ENCODE results near the gene STXBP6. TPM values are rescaled to one million over a fixed set of nuclear protein-coding genes. Genes with fewer than 3 reads are reported as not detected.

The STXBP6 gene
- total RNA-seq, 4 donors from 2014 or later, result 2.6 to 5.5 (median 4.4) TPM

DNA sequence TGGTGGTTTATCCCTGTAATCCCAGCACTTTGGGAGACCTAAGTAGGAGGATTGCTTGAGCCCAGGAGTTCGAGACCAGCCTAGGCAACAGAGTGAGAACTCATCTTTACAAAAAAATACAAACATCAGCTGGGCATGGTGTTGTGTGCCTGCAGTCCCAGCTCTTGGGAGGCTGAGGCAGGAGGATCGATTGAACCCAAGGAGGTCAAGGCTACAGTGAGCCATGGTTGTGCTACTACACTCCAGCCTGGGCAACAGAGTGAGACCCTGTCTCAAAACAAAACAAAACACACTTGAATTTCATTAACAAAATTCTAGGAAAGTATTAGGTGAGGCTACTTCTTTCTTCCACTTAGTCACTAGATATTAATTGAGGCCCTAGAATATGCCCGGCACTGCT is 77.1 kb downstream of the STXBP6 start:
- intact Hi-C loops (cut with DNase I; ENCODE audit: low total_unique reads), result no loop called here
- no peaks in the 10 kb centered on the region for H3K27me3 ChIP-seq
- peaks cover 0 to 3% of the 10 kb centered on the region in 2 donors for H3K4me1 ChIP-seq
- in situ Hi-C loops (cut with MboI; ENCODE audit: low sequenced_read_pairs in 4 of 4), result no loop called here
- no peak overlapping the region for H3K27ac ChIP-seq
- no peak for DNase-seq
- H3K9me3 ChIP-seq, result no peaks in the 10 kb centered on the region
- H3K4me3 ChIP-seq, result no peak overlapping the region
- no peaks in the 10 kb centered on the region for H3K36me3 ChIP-seq
- no peak for ATAC-seq
- TF ChIP-seq, protein P1, sequence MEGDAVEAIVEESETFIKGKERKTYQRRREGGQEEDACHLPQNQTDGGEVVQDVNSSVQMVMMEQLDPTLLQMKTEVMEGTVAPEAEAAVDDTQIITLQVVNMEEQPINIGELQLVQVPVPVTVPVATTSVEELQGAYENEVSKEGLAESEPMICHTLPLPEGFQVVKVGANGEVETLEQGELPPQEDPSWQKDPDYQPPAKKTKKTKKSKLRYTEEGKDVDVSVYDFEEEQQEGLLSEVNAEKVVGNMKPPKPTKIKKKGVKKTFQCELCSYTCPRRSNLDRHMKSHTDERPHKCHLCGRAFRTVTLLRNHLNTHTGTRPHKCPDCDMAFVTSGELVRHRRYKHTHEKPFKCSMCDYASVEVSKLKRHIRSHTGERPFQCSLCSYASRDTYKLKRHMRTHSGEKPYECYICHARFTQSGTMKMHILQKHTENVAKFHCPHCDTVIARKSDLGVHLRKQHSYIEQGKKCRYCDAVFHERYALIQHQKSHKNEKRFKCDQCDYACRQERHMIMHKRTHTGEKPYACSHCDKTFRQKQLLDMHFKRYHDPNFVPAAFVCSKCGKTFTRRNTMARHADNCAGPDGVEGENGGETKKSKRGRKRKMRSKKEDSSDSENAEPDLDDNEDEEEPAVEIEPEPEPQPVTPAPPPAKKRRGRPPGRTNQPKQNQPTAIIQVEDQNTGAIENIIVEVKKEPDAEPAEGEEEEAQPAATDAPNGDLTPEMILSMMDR (IDR thresholded peaks at IDR 0.05 in 4 of 5, conservative IDR thresholded peaks at IDR 0.05 in 1 of 5), result no peak
- no peak for TF ChIP-seq POLR2A (IDR thresholded peaks at IDR 0.05)

- Histone ChIP-seq H3K27ac (no peak overlapping the region), H3K4me3 (no peak overlapping the region), H3K27me3 (no peaks in the 10 kb centered on the region), H3K36me3 (no peaks in the 10 kb centered on the region), H3K4me1 (peaks cover 6 to 11% of the 10 kb centered on the region in 2 donors), H3K9me3 (no peaks in the 10 kb centered on the region)
- intact Hi-C loops (cut with DNase I; ENCODE audit: low total_unique reads), result no loop called here
- DNase-seq (no peak), ATAC-seq (no peak)
- no peak for TF ChIP-seq POLR2A (IDR thresholded peaks at IDR 0.05)
- TF ChIP-seq, protein P1 (IDR thresholded peaks at IDR 0.05 in 4 of 5, conservative IDR thresholded peaks at IDR 0.05 in 1 of 5), result no peak
- in situ Hi-C loops (cut with MboI; ENCODE audit: low sequenced_read_pairs in 4 of 4), result no loop called here
Measured at GRCh38 chr14:24971255-24971654, 78.7 kb downstream of the STXBP6 start.

DNA sequence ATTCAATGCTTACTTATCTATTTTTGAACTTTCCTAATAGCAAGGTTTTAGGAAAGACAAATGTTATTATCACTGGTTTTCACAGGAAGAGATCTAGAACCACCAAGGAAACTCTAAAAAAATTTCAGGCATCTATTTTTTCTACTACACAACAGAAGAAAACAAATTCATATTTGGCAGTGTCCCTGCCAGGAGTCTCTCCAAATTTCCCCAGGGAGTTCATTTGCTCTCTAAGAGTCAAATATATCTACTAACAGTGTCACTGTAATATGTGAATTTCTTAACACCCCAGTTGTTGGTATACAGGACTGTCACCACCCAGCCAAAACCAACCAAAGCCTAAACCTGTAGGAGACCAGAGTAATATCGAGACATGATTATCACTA is 83.4 kb downstream of the STXBP6 start:
- Histone ChIP-seq H3K4me1 (peaks cover 6 to 22% of the 10 kb centered on the region in 2 donors), H3K27ac (peak overlapping the region; percentile 0 to 66 (median 58)), H3K27me3 (no peaks in the 10 kb centered on the region), H3K4me3 (no peak overlapping the region), H3K36me3 (no peaks in the 10 kb centered on the region), H3K9me3 (no peaks in the 10 kb centered on the region)
- TF ChIP-seq, protein P1 (IDR thresholded peaks at IDR 0.05 in 4 of 5, conservative IDR thresholded peaks at IDR 0.05 in 1 of 5), result no peak
- TF ChIP-seq POLR2A (IDR thresholded peaks at IDR 0.05), result no peak
- intact Hi-C loops (cut with DNase I; ENCODE audit: low total_unique reads), result loop anchor here (5.0 kb wide), 1 partner anchor 81 kb away; no protein-coding TSS in a partner anchor
- ATAC-seq, result no peak
- in situ Hi-C loops (cut with MboI; ENCODE audit: low sequenced_read_pairs in 4 of 4), result no loop called here
- DNase-seq, result no peak

GRCh38 chr14:24965934-24966578 is 83.9 kb downstream of the STXBP6 start:
- in situ Hi-C loops (cut with MboI; ENCODE audit: low sequenced_read_pairs in 4 of 4), result no loop called here
- peak; percentile 88 to 89 for ATAC-seq
- peak; percentile 16 to 49 for DNase-seq
- Histone ChIP-seq H3K27ac (peak overlapping the region; percentile 38 to 66 (median 58)), H3K27me3 (no peaks in the 10 kb centered on the region), H3K9me3 (no peaks in the 10 kb centered on the region), H3K4me1 (peaks cover 6 to 22% of the 10 kb centered on the region in 2 donors), H3K36me3 (no peaks in the 10 kb centered on the region), H3K4me3 (no peak overlapping the region)
- TF ChIP-seq, protein P1 (IDR thresholded peaks at IDR 0.05 in 4 of 5, conservative IDR thresholded peaks at IDR 0.05 in 1 of 5), result no peak
- TF ChIP-seq POLR2A (IDR thresholded peaks at IDR 0.05), result no peak
- intact Hi-C loops (cut with DNase I; ENCODE audit: low total_unique reads), result loop anchor here (5.0 kb wide), 1 partner anchor 81 kb away; no protein-coding TSS in a partner anchor
